Measurements from ENCODE around the gene DLG5.

The DLG5 gene

DNA sequence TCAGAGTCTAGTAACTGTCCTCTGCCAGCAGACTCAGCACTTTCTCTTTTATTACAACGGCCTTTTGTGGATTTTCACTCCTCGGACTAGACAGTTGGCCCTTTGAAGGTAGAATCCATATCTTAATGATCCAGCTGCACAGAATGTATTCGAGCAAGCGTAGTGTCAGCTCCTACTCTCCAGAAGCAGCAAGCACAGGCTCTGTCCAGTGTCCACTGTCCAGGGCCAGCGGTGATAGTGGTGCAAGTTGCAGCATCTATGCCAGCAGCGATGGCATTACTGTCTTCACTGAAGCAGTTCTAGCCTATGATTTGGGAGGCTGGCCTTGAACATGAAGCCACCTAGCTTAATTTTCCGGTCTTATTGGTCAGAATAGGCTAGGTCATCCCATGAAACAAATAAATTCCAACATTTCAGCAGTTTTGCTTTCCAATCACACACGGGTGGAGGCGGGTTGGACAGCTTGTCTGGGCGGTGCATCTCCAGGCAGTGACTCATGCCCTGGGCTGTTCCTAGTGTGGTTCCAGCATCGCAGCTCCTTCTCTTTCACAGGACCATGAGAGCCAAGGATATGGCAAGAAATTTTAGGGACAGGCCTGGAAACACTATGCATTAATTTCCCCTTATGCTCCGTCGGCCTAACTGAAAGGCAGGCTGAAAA lies 180.4 kb downstream of the DLG5 start:
- Histone ChIP-seq H3K27ac (no peak overlapping the region), H3K9me3 (ENCODE audit: severe bottlenecking) (no peaks in the 10 kb centered on the region), H3K4me3 (ENCODE audit: low read depth, low read length) (no peak overlapping the region), H3K36me3 (no peaks in the 10 kb centered on the region), H3K27me3 (ENCODE audit: insufficient read depth, low read depth, severe bottlenecking) (no peaks in the 10 kb centered on the region)
- TF ChIP-seq, protein P1, sequence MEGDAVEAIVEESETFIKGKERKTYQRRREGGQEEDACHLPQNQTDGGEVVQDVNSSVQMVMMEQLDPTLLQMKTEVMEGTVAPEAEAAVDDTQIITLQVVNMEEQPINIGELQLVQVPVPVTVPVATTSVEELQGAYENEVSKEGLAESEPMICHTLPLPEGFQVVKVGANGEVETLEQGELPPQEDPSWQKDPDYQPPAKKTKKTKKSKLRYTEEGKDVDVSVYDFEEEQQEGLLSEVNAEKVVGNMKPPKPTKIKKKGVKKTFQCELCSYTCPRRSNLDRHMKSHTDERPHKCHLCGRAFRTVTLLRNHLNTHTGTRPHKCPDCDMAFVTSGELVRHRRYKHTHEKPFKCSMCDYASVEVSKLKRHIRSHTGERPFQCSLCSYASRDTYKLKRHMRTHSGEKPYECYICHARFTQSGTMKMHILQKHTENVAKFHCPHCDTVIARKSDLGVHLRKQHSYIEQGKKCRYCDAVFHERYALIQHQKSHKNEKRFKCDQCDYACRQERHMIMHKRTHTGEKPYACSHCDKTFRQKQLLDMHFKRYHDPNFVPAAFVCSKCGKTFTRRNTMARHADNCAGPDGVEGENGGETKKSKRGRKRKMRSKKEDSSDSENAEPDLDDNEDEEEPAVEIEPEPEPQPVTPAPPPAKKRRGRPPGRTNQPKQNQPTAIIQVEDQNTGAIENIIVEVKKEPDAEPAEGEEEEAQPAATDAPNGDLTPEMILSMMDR (IDR thresholded peaks at IDR 0.05; ENCODE audit: low read depth, low read length), result no peak
- no peak for DNase-seq

DNA sequence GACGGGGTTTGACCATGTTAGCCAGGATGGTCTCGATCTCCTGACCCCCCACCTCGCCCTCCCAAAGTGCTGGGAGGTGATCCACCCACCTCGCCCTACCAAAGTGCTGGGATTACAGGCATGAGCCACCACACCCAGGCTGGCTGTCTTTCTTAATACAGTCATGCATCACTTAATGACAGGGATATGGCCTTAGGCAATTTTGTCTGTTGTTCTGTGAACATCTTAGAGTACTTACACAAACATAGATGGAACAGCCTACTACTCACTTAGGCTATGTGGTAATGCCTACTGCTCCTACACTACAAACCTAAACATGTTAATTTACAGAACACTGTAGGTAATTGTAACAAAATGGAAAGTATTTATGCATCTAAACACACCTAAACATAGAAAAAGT lies 182.3 kb downstream of the DLG5 start:
- no peak for DNase-seq
- TF ChIP-seq, protein P1 (IDR thresholded peaks at IDR 0.05; ENCODE audit: low read depth, low read length), result no peak

DNA sequence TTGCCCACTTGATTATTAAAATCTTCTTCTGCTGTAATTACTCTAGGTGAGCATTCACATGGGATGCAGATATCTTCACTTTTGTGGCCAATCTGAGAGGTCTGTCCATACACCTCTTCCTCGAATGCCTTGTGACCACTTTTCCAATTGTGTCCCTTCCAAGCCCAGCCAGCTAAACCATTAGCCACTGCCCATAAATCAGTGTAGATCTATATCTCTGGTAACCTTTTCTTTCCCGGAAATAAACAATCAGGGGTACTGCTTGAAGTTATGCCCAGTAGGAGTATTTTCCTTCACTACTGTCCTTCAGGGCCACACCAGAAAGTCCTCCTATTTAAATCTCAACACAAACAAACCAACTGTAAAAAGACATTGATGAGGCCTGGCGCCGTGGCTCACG lies 184.4 kb downstream of the DLG5 start:
- Histone ChIP-seq H3K9me3 (ENCODE audit: severe bottlenecking) (peaks cover 2% of the 10 kb centered on the region), H3K27me3 (ENCODE audit: insufficient read depth, low read depth, severe bottlenecking) (no peaks in the 10 kb centered on the region), H3K36me3 (no peaks in the 10 kb centered on the region), H3K27ac (no peak overlapping the region), H3K4me3 (ENCODE audit: low read depth, low read length) (no peak overlapping the region)
- no peak for DNase-seq
- TF ChIP-seq, protein P1 (IDR thresholded peaks at IDR 0.05; ENCODE audit: low read depth, low read length), result no peak

More for the DNA sequence above, 182.3 kb downstream of the DLG5 start:
- peaks cover 2% of the 10 kb centered on the region for H3K9me3 ChIP-seq (ENCODE audit: severe bottlenecking)
- H3K4me3 ChIP-seq (ENCODE audit: low read depth, low read length), result no peak overlapping the region
- no peak overlapping the region for H3K27ac ChIP-seq
- no peaks in the 10 kb centered on the region for H3K27me3 ChIP-seq (ENCODE audit: insufficient read depth, low read depth, severe bottlenecking)
- H3K36me3 ChIP-seq, result no peaks in the 10 kb centered on the region

DNA sequence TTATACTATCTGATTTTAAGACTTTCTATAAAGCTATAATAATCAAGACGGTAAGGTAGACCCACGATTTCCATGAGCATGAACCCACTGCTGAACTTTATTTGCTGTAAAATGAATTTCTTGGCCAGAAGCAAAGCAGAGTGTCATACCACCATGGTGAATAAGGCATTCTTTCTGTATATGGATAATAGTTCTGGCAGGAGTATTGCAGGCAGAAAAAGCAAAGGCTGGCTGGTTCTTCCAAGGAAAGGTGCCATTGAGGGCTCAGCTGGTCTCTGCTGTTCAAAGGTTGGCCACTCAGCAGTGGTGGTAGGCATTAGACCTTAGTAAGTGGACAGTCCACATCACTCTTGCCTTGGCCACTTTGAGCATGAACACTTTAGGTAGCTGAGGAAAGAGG lies 184.8 kb downstream of the DLG5 start:
- no peaks in the 10 kb centered on the region for H3K27me3 ChIP-seq (ENCODE audit: insufficient read depth, low read depth, severe bottlenecking)
- no peaks in the 10 kb centered on the region for H3K36me3 ChIP-seq
- TF ChIP-seq, protein P1 (IDR thresholded peaks at IDR 0.05; ENCODE audit: low read depth, low read length), result no peak
- H3K4me3 ChIP-seq (ENCODE audit: low read depth, low read length), result no peak overlapping the region
- H3K27ac ChIP-seq, result no peak overlapping the region
- no peak for DNase-seq
- H3K9me3 ChIP-seq (ENCODE audit: severe bottlenecking), result peaks cover 2% of the 10 kb centered on the region

Data from WERI-Rb-1 (cell line).